GM12872 (cell line): Measurements from ENCODE around the gene PER2.

Source experiments
- TF ChIP-seq, protein P1 (sequence below): IDR thresholded peaks from 3 replicates; pipeline ENCODE4 v1.5.1; 2011; ENCODE audit warnings: low read depth, mild to moderate bottlenecking, low read length, moderate library complexity; ENCODE audit not compliant: insufficient read depth

Gene PER2

DNA sequence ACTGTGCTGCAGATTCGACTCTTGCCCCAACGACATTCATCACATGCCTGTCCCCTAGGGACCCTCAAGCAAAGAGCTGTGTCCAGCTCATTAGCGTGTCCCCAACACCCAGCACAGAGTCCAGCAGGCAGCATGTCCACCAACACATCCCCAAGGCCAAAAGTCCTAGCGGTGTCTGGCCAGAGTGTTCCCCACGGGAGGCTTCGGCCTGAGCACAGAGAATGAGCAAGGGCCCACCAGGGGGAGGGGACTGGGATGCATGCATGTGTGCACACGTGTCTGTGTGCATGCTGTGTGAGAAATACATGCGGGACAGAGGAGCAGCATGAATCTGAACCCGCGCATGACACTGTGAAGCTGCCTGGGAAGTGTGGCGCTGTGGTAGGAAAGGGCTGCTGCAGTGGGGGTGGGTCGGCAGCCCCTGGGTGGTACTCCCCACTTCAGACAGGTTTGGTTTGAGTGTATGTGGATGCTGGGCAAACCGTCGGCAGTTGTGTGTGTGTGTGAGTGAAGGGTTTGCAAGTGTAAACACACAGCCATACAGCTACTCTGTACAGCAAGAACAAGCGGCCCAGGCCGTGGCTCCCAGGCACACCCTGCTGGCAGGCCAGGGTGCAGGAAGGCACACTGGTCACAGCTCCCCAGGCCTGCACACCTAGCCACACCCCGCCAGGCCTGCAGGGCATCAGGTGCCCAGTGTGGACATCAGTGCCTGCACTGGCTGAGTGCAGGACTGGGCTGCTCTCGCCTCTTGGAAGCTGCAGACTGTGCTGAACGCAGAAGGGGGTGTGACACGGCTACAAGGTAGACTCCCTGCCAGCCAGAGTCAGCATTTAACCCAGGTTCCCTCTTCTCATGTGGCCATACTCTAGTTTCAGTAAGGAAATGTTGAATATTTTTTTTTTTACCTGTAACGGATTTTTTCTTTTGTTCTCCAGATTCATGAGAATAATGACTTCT, 29.1 kb downstream of the PER2 start:
- TF ChIP-seq, protein P1, sequence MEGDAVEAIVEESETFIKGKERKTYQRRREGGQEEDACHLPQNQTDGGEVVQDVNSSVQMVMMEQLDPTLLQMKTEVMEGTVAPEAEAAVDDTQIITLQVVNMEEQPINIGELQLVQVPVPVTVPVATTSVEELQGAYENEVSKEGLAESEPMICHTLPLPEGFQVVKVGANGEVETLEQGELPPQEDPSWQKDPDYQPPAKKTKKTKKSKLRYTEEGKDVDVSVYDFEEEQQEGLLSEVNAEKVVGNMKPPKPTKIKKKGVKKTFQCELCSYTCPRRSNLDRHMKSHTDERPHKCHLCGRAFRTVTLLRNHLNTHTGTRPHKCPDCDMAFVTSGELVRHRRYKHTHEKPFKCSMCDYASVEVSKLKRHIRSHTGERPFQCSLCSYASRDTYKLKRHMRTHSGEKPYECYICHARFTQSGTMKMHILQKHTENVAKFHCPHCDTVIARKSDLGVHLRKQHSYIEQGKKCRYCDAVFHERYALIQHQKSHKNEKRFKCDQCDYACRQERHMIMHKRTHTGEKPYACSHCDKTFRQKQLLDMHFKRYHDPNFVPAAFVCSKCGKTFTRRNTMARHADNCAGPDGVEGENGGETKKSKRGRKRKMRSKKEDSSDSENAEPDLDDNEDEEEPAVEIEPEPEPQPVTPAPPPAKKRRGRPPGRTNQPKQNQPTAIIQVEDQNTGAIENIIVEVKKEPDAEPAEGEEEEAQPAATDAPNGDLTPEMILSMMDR: 0 out of 3 replicates have a peak, but pooled peaks have one; percentile 20

DNA sequence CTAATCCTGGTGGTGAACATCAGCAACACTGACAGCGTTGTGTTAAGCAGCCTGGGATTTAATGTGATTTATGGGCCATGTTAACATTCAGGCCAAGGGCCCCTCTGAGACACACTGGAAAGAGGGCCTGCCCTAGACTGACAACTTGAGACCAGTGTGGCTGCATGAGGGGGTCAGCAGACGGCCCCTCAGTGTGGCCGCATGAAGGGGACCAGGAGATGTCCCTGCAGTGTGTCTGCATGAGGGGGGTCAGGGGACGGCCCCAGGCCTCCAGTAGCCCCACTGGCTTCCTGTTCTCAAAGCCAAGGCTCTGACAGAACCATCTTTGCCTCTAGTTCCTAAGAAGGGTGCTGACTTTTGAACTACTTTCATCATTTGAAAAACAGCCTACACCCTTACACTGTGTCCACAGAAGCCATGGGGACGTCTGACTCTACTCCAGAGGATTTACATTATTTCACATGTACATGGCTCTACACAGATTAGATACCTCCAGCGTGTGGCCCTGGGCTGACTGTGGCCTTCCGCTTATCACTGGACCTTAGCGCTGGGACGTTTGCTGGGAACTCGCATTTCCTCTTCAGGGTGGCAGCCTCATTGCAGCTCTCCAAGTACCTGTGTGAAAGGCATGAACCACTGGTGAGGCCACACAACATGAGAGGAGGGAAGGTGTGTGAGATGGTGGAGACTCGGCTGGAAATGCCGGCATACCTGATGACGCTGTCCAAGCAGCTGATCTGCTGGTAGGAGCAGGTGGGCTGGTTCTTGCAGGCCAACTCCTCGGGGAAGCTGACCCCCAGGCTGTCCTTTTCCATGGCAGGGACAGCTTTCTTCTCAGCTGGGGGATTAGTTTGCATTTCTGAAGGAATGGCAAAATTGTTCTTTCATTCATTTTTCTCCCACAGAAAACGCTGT, 30.4 kb downstream of the PER2 start:
- TF ChIP-seq, protein P1: no peak

DNA sequence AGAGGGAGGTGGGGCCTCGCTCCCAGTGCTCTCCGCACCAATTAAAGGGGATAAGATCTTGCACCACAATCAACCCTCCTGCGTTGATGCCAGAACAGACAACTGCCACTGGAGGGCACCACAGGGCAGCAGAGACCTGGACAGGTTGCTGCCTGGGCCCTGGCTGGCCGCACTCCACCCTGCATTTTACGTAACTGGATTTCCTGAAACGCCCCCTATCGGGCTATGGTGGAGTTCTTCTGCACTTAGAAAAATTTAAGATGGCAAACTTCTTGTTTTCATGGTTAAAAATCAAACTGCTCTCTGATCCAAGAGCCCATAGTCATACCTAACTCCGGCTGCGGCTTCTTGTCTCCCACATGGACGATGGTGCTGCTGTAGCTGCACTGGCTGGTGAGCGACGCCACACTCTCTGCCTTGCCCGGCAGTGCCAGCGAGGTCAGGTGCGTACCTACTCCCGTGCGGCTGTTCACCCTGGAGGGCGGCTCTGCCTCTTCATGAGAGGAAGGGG, 31.8 kb downstream of the PER2 start:
- TF ChIP-seq, protein P1: peak; percentile 82

DNA sequence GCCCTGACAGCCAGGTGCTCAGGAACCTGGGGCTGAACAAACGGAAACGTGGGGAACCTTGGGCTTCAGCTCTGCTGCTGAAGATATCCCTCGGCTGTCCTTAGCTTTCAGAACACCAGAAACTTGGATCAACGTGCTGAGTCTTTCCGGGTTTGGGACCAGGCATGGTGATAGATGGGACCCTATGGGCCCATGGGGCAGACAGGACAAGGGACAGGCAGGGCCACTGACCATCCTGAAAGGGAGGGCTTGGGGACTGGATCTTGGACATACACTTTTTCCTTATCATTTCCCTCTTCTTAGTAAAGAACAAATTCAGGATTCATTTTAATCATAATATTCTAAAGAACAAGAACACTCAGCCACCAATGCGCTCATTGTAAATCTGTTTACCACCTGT, 32.3 kb downstream of the PER2 start:
- TF ChIP-seq, protein P1: no peak

DNA sequence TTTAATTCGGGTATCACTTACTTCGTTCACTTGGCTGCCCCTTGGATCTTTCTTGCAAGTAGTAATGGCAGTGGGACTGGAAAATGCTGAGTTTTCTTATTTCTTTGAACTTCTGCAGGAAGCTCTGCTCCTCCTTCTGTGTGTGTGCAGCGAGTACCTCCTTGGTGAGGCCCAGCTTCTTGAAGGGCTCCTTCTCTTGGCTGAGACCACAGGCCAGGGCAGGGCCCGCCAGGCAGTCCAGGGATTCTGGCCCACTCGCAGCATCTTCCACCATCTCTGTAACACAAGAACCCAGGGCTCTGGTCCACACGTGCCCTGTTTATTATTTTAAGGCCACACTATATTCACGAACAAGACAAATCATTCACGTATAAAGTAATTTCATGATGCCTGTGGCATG, 32.8 kb downstream of the PER2 start:
- TF ChIP-seq, protein P1: no peak

DNA sequence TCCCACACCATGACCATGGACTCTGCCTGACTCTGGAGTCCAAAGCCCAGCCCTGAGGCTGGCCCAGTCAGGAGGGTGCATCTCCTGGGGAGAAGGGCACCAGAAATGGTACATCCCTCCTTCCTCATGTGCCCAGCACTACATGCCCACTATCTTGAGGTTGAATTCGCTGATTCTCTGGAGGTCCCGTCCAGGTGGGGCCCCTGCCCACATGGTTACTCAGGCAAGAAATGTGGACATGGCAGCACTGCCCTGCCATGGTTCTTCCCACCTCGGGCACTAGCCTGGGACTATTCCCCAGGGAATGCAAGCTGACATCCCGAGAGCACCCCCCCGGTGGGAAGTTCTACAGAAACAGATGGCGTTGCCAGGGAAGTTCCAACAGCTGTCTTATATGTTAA, 33.3 kb downstream of the PER2 start:
- TF ChIP-seq, protein P1: no peak

DNA sequence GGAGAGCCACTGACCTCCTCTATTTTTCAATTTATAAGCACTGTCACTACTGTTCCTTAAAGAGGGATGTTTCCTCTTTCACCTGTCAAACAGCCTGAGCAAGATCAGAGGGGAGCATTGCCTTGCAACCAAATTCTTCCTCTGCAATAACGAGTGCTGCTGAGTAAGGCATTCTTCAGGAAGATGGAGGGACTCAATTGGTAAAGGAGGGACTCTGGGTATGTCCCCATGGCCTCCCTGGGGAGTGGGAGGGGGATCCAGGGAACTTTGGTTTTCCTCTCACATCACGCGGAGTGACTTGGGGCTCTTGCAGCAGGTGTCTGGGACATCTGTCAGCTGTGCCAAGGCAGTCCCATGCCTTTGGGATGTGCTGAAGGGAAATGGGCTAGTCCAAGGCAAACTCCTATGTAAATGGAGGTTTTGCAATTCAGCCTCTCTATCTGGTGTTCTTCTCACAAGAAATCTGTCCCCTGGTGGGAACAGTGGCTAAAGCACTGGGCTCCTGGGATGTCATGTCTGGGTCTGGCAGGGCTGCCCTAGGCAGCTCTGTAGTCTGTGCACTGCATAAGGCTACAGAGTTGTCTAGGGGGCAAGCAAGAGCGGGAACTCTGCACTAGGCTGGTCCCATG, 34.2 kb downstream of the PER2 start:
- TF ChIP-seq, protein P1: no peak
